Smooth muscle cell (in vitro differentiated cells): ENCODE data around the gene PCSK5. TPM values are rescaled to one million over a fixed set of nuclear protein-coding genes. Genes with fewer than 3 reads are reported as not detected.
A peak's percentile ranks its signal among the peaks of the same experiment; 100 is the strongest.

Source experiments
- DNase-seq: peaks from one replicate; lab custom pipeline; 2025; ENCODE audit not compliant: unreplicated experiment; lab: John Stamatoyannopoulos, UW
- H2AFZ ChIP-seq: fragments of 200-600 bp; sonication (generic); 2 replicates; pipeline ENCODE4 v1.6.0; 2016; ENCODE audit warnings: antibody characterized with exemption, low read depth, mild to moderate bottlenecking
- H3F3A ChIP-seq: fragments of 200-600 bp; sonication (generic); 2 replicates; pipeline ENCODE4 v1.6.0; 2017; ENCODE audit warnings: antibody characterized with exemption, low read depth
- H3K27ac ChIP-seq: fragments of 200-600 bp; sonication (generic); 2 replicates; pipeline ENCODE4 v1.5.1; 2016; ENCODE audit warnings: low read depth, mild to moderate bottlenecking
- H3K27me3 ChIP-seq: fragments of 200-600 bp; sonication (generic); 2 replicates; pipeline ENCODE4 v1.6.1; 2016; ENCODE audit warnings: low read depth, mild to moderate bottlenecking
- H3K36me3 ChIP-seq: fragments of 200-600 bp; sonication (generic); 2 replicates; pipeline ENCODE4 v1.5.1; 2016; ENCODE audit warnings: low read depth
- H3K4me1 ChIP-seq: fragments of 200-600 bp; sonication (generic); 2 replicates; pipeline ENCODE4 v1.5.1; 2016; ENCODE audit warnings: low read depth
- H3K4me2 ChIP-seq: fragments of 200-600 bp; sonication (generic); 2 replicates; pipeline ENCODE4 v1.6.0; 2016; ENCODE audit warnings: mild to moderate bottlenecking
- H3K4me3 ChIP-seq: fragments of 200-600 bp; sonication (generic); 2 replicates; pipeline ENCODE4 v1.5.1; 2016; ENCODE audit warnings: mild to moderate bottlenecking
- H3K79me2 ChIP-seq: fragments of 200-600 bp; sonication (generic); 2 replicates; pipeline ENCODE4 v1.6.0; 2016; ENCODE audit warnings: low read depth, mild to moderate bottlenecking
- H3K9ac ChIP-seq: fragments of 200-600 bp; sonication (generic); 2 replicates; pipeline ENCODE4 v1.6.0; 2016; ENCODE audit warnings: low read depth
- H3K9me3 ChIP-seq: fragments of 200-600 bp; sonication (generic); replicated peaks from 2 replicates; pipeline ENCODE4 v1.5.1; 2016; ENCODE audit warnings: low read depth
- H4K20me1 ChIP-seq: fragments of 200-600 bp; sonication (generic); 2 replicates; pipeline ENCODE4 v1.6.0; 2016; ENCODE audit warnings: low read depth
- CTCF ChIP-seq: fragments of 200-600 bp; sonication (generic); IDR thresholded peaks from 2 replicates; pipeline ENCODE4 v1.5.1; 2017; ENCODE audit warnings: borderline replicate concordance, mild to moderate bottlenecking, antibody characterized with exemption; ENCODE audit not compliant: insufficient read depth, poor library complexity, severe bottlenecking
- WGBS: methylation state at CpG from one replicate; pipeline ENCODE4 v1.1.7; 2016; ENCODE audit warnings: low lambda C conversion rate; 5-methylcytosine and 5-hydroxymethylcytosine counted together
- polyA plus RNA-seq: library from polyadenylated mRNA; unstranded; fragments of >200 nt; fragmentation: Nextera tagmentation; extraction: Ambion mirVana; gene quantifications from 2 replicates; pipeline ENCODE4 v1.2.1, GENCODE V29; 2016
- total RNA-seq: library from RNA; depleted of rRNA; stranded (reverse); fragments of >200 nt; gene quantifications from 2 replicates; pipeline ENCODE4 v1.2.3, GENCODE V29; 2014

Gene PCSK5
- total and polyA plus RNA-seq, 2 experiments from 2014 or later = 2.3 to 2.8 TPM

DNA sequence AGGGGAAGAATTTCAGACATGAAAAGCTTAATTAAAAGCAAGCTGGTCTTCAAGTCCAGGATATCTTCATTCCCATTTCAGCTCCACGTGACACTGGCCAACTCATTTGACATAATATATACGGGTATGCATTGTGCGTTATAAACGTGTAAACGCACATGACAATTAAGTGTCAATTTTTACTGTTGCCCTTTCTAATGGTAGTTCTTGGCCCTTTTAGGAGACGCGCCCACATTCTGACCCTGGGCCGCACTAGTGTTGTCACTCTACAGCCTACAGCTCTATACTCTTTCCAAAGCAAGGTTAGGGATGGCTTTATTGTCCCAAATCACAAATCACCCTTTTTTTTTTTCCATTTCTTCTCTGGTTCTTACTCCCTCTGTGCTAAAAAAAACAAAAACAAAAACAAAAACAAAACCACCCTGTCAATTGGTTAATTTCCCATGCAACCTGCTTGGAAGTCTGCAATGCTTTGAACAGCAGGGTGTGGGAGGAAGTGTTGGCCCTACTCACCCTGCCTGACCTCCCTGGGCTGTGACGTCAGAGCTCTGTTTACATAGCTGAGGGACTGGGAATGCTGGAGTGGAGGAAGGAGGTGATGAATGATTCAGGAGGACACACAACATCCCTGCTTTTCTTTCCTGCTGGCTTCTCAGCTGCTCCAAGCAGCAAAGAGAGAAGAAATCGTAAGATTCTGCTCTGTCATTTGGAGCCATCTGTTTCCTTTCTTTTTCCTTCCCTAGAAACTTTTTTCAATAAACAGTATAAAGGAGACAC, 484.5 kb downstream of the PCSK5 start:
- Histone ChIP-seq H3K79me2 (no peaks in the 10 kb centered on the region), H2AFZ (no peak overlapping the region), H3K4me2 (peak overlapping the region; percentile 58), H3K27me3 (no peaks in the 10 kb centered on the region), H3K9ac (no peak overlapping the region), H3F3A (peaks cover 3% of the 10 kb centered on the region), H3K9me3 (no peaks in the 10 kb centered on the region), H3K4me1 (no peaks in the 10 kb centered on the region), H4K20me1 (no peaks in the 10 kb centered on the region), H3K27ac (no peak overlapping the region), H3K4me3 (no peak overlapping the region), H3K36me3 (no peaks in the 10 kb centered on the region)
- no peak for TF ChIP-seq CTCF
- WGBS = 80% methylated on average over 10 of the region's 10 CpGs
- no peak for DNase-seq

DNA sequence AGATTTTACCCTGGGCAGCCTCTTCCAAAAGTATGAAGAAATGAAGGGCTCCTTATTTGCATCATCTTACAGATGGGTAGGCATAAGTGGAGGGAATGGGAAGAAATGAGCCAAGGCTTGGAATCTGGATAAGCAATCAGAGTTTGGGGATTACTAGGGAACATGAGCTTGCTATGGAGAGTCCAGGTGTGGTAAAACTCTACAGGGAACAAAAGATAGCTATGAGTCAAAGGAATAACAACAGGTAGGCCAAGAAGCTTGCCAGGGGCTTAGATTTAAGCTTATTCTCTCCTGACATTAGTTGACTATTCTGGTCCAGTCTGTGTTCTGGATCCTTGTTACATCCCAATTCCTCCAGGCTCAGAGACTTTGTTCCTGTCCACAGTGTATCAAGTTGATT, 487.3 kb downstream of the PCSK5 start:
- H3K36me3 ChIP-seq = no peaks in the 10 kb centered on the region
- H3F3A ChIP-seq = peaks cover 3% of the 10 kb centered on the region
- H3K4me2 ChIP-seq = no peak overlapping the region
- no peak overlapping the region for H3K4me3 ChIP-seq
- H3K9me3 ChIP-seq = no peaks in the 10 kb centered on the region
- TF ChIP-seq CTCF = no peak
- DNase-seq = no peak
- H3K27ac ChIP-seq = no peak overlapping the region
- no peaks in the 10 kb centered on the region for H3K4me1 ChIP-seq
- H2AFZ ChIP-seq = no peak overlapping the region
- no peaks in the 10 kb centered on the region for H3K27me3 ChIP-seq
- no peaks in the 10 kb centered on the region for H3K79me2 ChIP-seq
- H3K9ac ChIP-seq = no peak overlapping the region
- no peaks in the 10 kb centered on the region for H4K20me1 ChIP-seq

DNA sequence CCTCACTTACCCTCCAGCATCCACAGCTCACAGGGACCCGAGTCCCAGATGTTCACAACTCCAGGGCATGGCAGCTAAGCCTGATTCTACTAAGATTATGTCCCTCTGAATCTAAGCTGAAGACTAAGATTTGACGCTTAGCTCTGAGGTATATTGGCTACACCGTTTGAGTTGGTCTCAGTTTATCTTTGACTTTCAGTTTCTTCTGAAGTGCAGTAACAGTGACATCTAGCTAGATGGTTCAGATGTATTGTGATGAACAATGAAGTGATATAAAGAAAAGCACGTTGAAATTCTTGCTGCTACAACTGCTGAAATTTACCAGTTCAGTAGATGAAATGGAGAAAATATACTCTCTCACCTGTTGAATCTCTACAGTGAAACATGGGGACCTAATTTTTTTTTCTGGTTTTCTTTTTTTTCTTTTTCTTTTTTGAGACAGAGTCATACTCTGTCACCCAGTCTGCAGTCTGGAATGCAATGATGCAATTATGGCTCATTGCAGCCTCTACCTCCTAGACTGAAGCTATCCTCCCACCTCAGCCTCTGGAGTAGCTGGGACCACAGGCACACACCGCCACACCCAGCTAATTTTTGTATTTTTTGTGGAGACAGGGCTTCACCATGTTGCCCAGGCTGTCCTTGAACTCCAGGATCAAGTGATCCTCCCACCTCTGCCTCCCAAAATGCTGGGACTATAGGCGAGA, 488.0 kb downstream of the PCSK5 start:
- DNase-seq = no peak
- H3K9ac ChIP-seq = peak overlapping the region; percentile 74
- no peak overlapping the region for H3K4me2 ChIP-seq
- H3K27me3 ChIP-seq = no peaks in the 10 kb centered on the region
- H3K4me1 ChIP-seq = no peaks in the 10 kb centered on the region
- no peak for TF ChIP-seq CTCF
- peaks cover 3% of the 10 kb centered on the region for H3F3A ChIP-seq
- no peaks in the 10 kb centered on the region for H3K9me3 ChIP-seq
- H3K79me2 ChIP-seq = no peaks in the 10 kb centered on the region
- H4K20me1 ChIP-seq = no peaks in the 10 kb centered on the region
- peak overlapping the region; percentile 85 for H3K27ac ChIP-seq
- H3K4me3 ChIP-seq = no peak overlapping the region
- no peaks in the 10 kb centered on the region for H3K36me3 ChIP-seq
- H2AFZ ChIP-seq = no peak overlapping the region
- 89% methylated on average over 6 of the region's 6 CpGs for WGBS
